Measurements from ENCODE around the gene RAVER1. TPM values are rescaled to one million over a fixed set of nuclear protein-coding genes. Genes with fewer than 3 reads are reported as not detected.

Gene RAVER1
- total RNA-seq, 1 experiment from 2014 or later, result 36.1 TPM

GRCh38 chr19:10279737-10280442, 53.4 kb downstream of the RAVER1 start:
- ChIA-PET CTCF (interaction anchor here (0.6 to 2.1 kb wide), 7 partner anchors 9 to 344 kb away, joined by 3 to 13 read pairs (median 4); partner anchors contain the start of gene ICAM1), POLR2A (interaction anchor here (0.7 kb wide), 1 partner anchor 36 kb away, joined by 3 read pairs; no protein-coding TSS in a partner anchor)
- no peak overlapping the region for H3K27ac Mint-ChIP-seq (ENCODE audit: low read depth, unreplicated experiment)
- BruUV-seq (replicated peaks), result no TSS peak
- H3K9me3 Mint-ChIP-seq (ENCODE audit: unreplicated experiment), result no peaks in the 10 kb centered on the region
- intact Hi-C loops (cut with micrococcal nuclease), result no loop called here
- peaks cover 8% of the 10 kb centered on the region for H3K4me1 Mint-ChIP-seq (ENCODE audit: insufficient read depth, unreplicated experiment)
- no peak for DNase-seq (ENCODE audit: unreplicated experiment)
- no peaks in the 10 kb centered on the region for H3K27me3 Mint-ChIP-seq (ENCODE audit: insufficient read depth, unreplicated experiment)
- peaks cover 22% of the 10 kb centered on the region for H3K36me3 Mint-ChIP-seq (ENCODE audit: insufficient read depth, unreplicated experiment)
- TF ChIP-seq CTCF (IDR thresholded peaks at IDR 0.05; ENCODE audit: unreplicated experiment), result no peak
- no peak overlapping the region for H3K4me3 Mint-ChIP-seq (ENCODE audit: unreplicated experiment)

- ChIA-PET POLR2A (interaction anchor here (0.7 to 1.0 kb wide), 2 partner anchors 20 to 37 kb away, joined by 3 read pairs; no protein-coding TSS in a partner anchor), CTCF (interaction anchor here (0.8 to 2.1 kb wide), 5 partner anchors 9 to 128 kb away, joined by 3 to 13 read pairs (median 4); partner anchors contain the start of gene ICAM1)
- no peak for TF ChIP-seq CTCF (IDR thresholded peaks at IDR 0.05; ENCODE audit: unreplicated experiment)
- no peak overlapping the region for H3K4me3 Mint-ChIP-seq (ENCODE audit: unreplicated experiment)
- no peak overlapping the region for H3K27ac Mint-ChIP-seq (ENCODE audit: low read depth, unreplicated experiment)
- H3K36me3 Mint-ChIP-seq (ENCODE audit: insufficient read depth, unreplicated experiment), result peaks cover 29% of the 10 kb centered on the region
- H3K4me1 Mint-ChIP-seq (ENCODE audit: insufficient read depth, unreplicated experiment), result peaks cover 8% of the 10 kb centered on the region
- no peaks in the 10 kb centered on the region for H3K9me3 Mint-ChIP-seq (ENCODE audit: unreplicated experiment)
- no peak for DNase-seq (ENCODE audit: unreplicated experiment)
- intact Hi-C loops (cut with micrococcal nuclease), result no loop called here
- no TSS peak for BruUV-seq (replicated peaks)
- H3K27me3 Mint-ChIP-seq (ENCODE audit: insufficient read depth, unreplicated experiment), result no peaks in the 10 kb centered on the region
These were observed 54.4 kb downstream of the RAVER1 start for GRCh38 chr19:10278935-10279334.

GRCh38 chr19:10277795-10278589, 55.3 kb downstream of the RAVER1 start:
- CTCF ChIA-PET, result interaction anchor here (0.5 to 1.5 kb wide), 4 partner anchors 28 to 195 kb away, joined by 3 to 5 read pairs (median 4); no protein-coding TSS in a partner anchor
- Mint-ChIP-seq H3K9me3 (ENCODE audit: unreplicated experiment) (no peaks in the 10 kb centered on the region), H3K27me3 (ENCODE audit: insufficient read depth, unreplicated experiment) (no peaks in the 10 kb centered on the region), H3K27ac (ENCODE audit: low read depth, unreplicated experiment) (no peak overlapping the region), H3K4me1 (ENCODE audit: insufficient read depth, unreplicated experiment) (peaks cover 5% of the 10 kb centered on the region), H3K4me3 (ENCODE audit: unreplicated experiment) (no peak overlapping the region), H3K36me3 (ENCODE audit: insufficient read depth, unreplicated experiment) (peaks cover 29% of the 10 kb centered on the region)
- no peak for TF ChIP-seq CTCF (IDR thresholded peaks at IDR 0.05; ENCODE audit: unreplicated experiment)
- intact Hi-C loops (cut with micrococcal nuclease), result no loop called here
- DNase-seq (ENCODE audit: unreplicated experiment), result no peak
- BruUV-seq (replicated peaks), result no TSS peak
- POLR2A ChIA-PET, result interaction anchor here (1.0 kb wide), 1 partner anchor 19 kb away, joined by 3 read pairs; no protein-coding TSS in a partner anchor

- Mint-ChIP-seq H3K4me3 (ENCODE audit: unreplicated experiment) (no peak overlapping the region), H3K36me3 (ENCODE audit: insufficient read depth, unreplicated experiment) (peaks cover 25% of the 10 kb centered on the region), H3K27ac (ENCODE audit: low read depth, unreplicated experiment) (no peak overlapping the region), H3K27me3 (ENCODE audit: insufficient read depth, unreplicated experiment) (no peaks in the 10 kb centered on the region), H3K4me1 (ENCODE audit: insufficient read depth, unreplicated experiment) (no peaks in the 10 kb centered on the region), H3K9me3 (ENCODE audit: unreplicated experiment) (no peaks in the 10 kb centered on the region)
- CTCF ChIA-PET, result interaction anchor here (0.9 to 1.8 kb wide), 3 partner anchors 114 to 197 kb away, joined by 3 to 9 read pairs (median 4); no protein-coding TSS in a partner anchor
- TF ChIP-seq CTCF (IDR thresholded peaks at IDR 0.05; ENCODE audit: unreplicated experiment), result no peak
- intact Hi-C loops (cut with micrococcal nuclease), result no loop called here
- POLR2A ChIA-PET, result no interaction called here
- DNase-seq (ENCODE audit: unreplicated experiment), result no peak
- no TSS peak for BruUV-seq (replicated peaks)
These were observed 58.7 kb downstream of the RAVER1 start for GRCh38 chr19:10274589-10274988.

All from MCF 10A (cell line).